Measurements from ENCODE around the gene UBALD1. TPM values are rescaled to one million over a fixed set of nuclear protein-coding genes. Genes with fewer than 3 reads are reported as not detected.

The UBALD1 gene
- polyA plus RNA-seq, 1 donor (not counting 4 experiments of a cell fraction or from before 2014, with no cell fraction given) = 4.0 TPM

DNA sequence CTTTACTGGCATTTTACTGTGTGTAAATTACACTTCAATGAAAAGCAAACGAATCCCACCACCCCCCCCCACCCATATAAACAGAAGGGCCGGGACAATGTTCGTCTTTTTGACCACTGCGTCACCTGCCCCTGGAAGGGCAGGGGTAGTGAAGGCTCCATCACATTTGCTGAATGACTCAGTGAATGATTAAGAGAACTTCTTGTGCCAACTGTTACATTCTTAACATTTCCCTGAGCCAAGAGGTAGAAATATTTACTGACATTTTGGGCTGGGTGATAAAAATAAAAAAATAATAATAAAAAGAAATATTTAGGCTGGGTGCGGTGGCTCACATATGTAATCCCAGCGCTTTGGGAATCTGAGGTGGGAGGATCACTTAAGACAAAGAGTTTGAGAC is 34.4 kb downstream of the UBALD1 start:
- Histone ChIP-seq H3K9ac (ENCODE audit: control insufficient read depth, extremely low read depth, insufficient read depth, low read length) (no peak overlapping the region), H3K9me1 (ENCODE audit: control insufficient read depth, extremely low read depth, insufficient read depth, low read length) (no peaks in the 10 kb centered on the region), H3K79me2 (ENCODE audit: control insufficient read depth, insufficient read depth, low read length) (no peaks in the 10 kb centered on the region), H3K36me3 (ENCODE audit: control insufficient read depth in 2 of 2, extremely low read depth in 1 of 2, insufficient read depth in 2 of 2, low read length in 2 of 2) (no peaks in the 10 kb centered on the region), H3K4me2 (ENCODE audit: control insufficient read depth, extremely low read depth, insufficient read depth, low read depth, low read length) (no peak overlapping the region), H3K4me1 (ENCODE audit: control insufficient read depth, extremely low read depth, insufficient read depth, low read length) (peaks cover 2% of the 10 kb centered on the region), H3K27ac (ENCODE audit: control insufficient read depth, insufficient read depth, low read length) (no peak overlapping the region), H4K20me1 (ENCODE audit: control insufficient read depth, extremely low read depth, insufficient read depth, low read length) (no peaks in the 10 kb centered on the region), H3K4me3 (ENCODE audit: control insufficient read depth in 2 of 3, extremely low read depth in 1 of 3, insufficient read depth in 2 of 3, low read depth in 1 of 3, low read length in 3 of 3) (no peak overlapping the region), H2AFZ (ENCODE audit: control insufficient read depth, low read length) (no peak overlapping the region), H3K27me3 (ENCODE audit: control insufficient read depth, extremely low read depth, insufficient read depth, low read length) (peaks cover 2% of the 10 kb centered on the region), H3K9me3 (ENCODE audit: control insufficient read depth, low read depth, low read length) (no peaks in the 10 kb centered on the region)
- FAIRE-seq (no peak), DNase-seq (ENCODE audit: low read depth, low spot score) (no peak)
- TF ChIP-seq, protein P1, sequence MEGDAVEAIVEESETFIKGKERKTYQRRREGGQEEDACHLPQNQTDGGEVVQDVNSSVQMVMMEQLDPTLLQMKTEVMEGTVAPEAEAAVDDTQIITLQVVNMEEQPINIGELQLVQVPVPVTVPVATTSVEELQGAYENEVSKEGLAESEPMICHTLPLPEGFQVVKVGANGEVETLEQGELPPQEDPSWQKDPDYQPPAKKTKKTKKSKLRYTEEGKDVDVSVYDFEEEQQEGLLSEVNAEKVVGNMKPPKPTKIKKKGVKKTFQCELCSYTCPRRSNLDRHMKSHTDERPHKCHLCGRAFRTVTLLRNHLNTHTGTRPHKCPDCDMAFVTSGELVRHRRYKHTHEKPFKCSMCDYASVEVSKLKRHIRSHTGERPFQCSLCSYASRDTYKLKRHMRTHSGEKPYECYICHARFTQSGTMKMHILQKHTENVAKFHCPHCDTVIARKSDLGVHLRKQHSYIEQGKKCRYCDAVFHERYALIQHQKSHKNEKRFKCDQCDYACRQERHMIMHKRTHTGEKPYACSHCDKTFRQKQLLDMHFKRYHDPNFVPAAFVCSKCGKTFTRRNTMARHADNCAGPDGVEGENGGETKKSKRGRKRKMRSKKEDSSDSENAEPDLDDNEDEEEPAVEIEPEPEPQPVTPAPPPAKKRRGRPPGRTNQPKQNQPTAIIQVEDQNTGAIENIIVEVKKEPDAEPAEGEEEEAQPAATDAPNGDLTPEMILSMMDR (optimal IDR thresholded peaks at IDR 0.05 in 1 of 3, IDR thresholded peaks at IDR 0.05 in 1 of 3, conservative IDR thresholded peaks at IDR 0.05 in 1 of 3; ENCODE audit: extremely low read depth in 1 of 3, insufficient read depth in 2 of 3, low read length in 3 of 3) = no peak
- TF ChIP-seq EZH2 (IDR thresholded peaks at IDR 0.05; ENCODE audit: low read length) = no peak
- dilution Hi-C loops (cut with MboI; ENCODE audit: extremely low pct_ligation_motif_present, low sequenced_read_pairs) = no loop called here

DNA sequence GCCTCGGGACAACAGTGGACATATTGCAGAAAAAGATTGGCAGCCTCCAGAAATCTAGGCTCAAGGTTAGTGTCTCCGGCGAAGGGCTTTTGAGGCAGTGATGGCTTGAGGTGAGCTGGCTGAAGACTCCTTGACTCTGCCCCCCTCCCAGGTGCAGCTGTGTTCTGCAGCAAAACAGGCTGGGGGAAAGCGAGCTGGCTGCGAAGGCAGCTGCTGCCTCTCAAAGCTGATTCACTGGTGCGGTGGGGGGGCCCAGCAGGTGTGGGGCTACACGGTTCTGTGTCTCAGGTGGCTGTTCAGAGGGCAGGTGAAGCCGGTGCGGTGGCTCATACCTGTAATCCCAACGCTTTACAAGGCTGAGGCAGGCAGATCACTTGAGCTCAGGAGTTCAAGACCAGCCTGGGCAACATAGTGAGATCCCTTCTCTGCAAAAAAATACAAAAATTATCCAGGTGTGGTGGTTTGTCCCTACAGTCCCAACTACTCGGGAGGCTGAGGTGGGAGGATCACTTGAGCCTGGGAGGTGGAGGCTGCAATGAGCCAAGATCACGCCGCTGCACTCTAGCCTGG is 35.6 kb downstream of the UBALD1 start:
- DNase-seq (ENCODE audit: low read depth, low spot score) = no peak
- Histone ChIP-seq H3K27me3 (ENCODE audit: control insufficient read depth, extremely low read depth, insufficient read depth, low read length) (peaks cover 2% of the 10 kb centered on the region), H4K20me1 (ENCODE audit: control insufficient read depth, extremely low read depth, insufficient read depth, low read length) (no peaks in the 10 kb centered on the region), H3K9me3 (ENCODE audit: control insufficient read depth, low read depth, low read length) (no peaks in the 10 kb centered on the region), H3K79me2 (ENCODE audit: control insufficient read depth, insufficient read depth, low read length) (no peaks in the 10 kb centered on the region), H3K9me1 (ENCODE audit: control insufficient read depth, extremely low read depth, insufficient read depth, low read length) (no peaks in the 10 kb centered on the region), H3K27ac (ENCODE audit: control insufficient read depth, insufficient read depth, low read length) (no peak overlapping the region), H3K4me1 (ENCODE audit: control insufficient read depth, extremely low read depth, insufficient read depth, low read length) (peaks cover 2% of the 10 kb centered on the region), H3K4me2 (ENCODE audit: control insufficient read depth, extremely low read depth, insufficient read depth, low read depth, low read length) (no peak overlapping the region), H3K9ac (ENCODE audit: control insufficient read depth, extremely low read depth, insufficient read depth, low read length) (no peak overlapping the region), H3K4me3 (ENCODE audit: control insufficient read depth in 2 of 3, extremely low read depth in 1 of 3, insufficient read depth in 2 of 3, low read depth in 1 of 3, low read length in 3 of 3) (no peak overlapping the region), H2AFZ (ENCODE audit: control insufficient read depth, low read length) (no peak overlapping the region), H3K36me3 (ENCODE audit: control insufficient read depth in 2 of 2, extremely low read depth in 1 of 2, insufficient read depth in 2 of 2, low read length in 2 of 2) (no peaks in the 10 kb centered on the region)
- TF ChIP-seq EZH2 (IDR thresholded peaks at IDR 0.05; ENCODE audit: low read length) = no peak
- TF ChIP-seq, protein P1 (optimal IDR thresholded peaks at IDR 0.05 in 1 of 3, IDR thresholded peaks at IDR 0.05 in 1 of 3, conservative IDR thresholded peaks at IDR 0.05 in 1 of 3; ENCODE audit: extremely low read depth in 1 of 3, insufficient read depth in 2 of 3, low read length in 3 of 3) = no peak
- dilution Hi-C loops (cut with MboI; ENCODE audit: extremely low pct_ligation_motif_present, low sequenced_read_pairs) = no loop called here
- no peak for FAIRE-seq
